DMS79 (cell line): ENCODE measurements around the gene PHF13.

Experiments
- DNase-seq: peaks from one replicate; lab custom pipeline; 2025; lab: John Stamatoyannopoulos, UW

Gene PHF13

GRCh38 chr1:6666696-6667095, 53.2 kb downstream of the PHF13 start:
- no peak for DNase-seq

DNA sequence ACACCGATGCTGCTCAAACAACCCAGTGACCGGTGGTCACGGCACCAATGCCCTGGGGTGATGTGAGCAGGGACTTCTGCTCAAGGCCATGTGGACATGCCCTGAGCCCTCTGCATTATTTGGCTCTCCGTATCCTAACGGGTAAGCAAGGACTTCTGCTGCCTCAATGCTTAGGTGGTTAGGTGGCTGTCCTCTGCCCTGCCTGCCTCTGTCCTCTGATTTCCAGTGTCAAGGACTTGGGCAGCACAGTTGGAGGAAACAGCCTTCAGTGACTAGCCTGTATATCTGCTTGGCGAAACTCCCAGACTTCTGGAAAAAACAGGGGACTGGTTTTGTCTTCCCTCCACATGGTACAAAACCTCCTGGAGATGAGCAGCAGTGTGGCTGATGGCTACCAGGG, 53.6 kb downstream of the PHF13 start:
- no peak for DNase-seq

GRCh38 chr1:6668503-6668902, 55.0 kb downstream of the PHF13 start:
- no peak for DNase-seq

DNA sequence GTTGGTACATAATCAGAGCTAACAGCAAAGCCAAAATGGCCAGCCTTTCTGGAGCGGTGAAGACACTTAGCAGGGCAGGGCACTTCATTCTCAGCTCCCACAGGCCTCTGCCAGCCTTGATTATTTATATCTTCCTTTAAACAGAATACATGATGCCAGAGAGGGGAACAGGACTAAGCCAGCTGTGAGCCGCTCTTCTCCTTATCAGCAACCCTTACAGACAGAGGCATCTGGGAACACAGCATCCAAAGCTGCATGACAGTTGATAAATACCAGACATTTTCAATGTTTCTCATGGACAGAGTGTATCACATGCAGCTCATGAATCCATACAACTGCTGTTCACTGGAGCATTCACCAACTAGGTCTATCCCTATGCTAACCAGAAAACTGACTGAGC, 59.0 kb downstream of the PHF13 start:
- DNase-seq = no peak
